ENCODE measurements around the gene IL4. TPM values are rescaled to one million over a fixed set of nuclear protein-coding genes. Genes with fewer than 3 reads are reported as not detected.

IL4 gene
- total RNA-seq, 1 donor from 2014 or later: not detected

GRCh38 chr5:132673488-132673887 lies 301 bp upstream of the IL4 start:
- TF ChIP-seq, protein P1, sequence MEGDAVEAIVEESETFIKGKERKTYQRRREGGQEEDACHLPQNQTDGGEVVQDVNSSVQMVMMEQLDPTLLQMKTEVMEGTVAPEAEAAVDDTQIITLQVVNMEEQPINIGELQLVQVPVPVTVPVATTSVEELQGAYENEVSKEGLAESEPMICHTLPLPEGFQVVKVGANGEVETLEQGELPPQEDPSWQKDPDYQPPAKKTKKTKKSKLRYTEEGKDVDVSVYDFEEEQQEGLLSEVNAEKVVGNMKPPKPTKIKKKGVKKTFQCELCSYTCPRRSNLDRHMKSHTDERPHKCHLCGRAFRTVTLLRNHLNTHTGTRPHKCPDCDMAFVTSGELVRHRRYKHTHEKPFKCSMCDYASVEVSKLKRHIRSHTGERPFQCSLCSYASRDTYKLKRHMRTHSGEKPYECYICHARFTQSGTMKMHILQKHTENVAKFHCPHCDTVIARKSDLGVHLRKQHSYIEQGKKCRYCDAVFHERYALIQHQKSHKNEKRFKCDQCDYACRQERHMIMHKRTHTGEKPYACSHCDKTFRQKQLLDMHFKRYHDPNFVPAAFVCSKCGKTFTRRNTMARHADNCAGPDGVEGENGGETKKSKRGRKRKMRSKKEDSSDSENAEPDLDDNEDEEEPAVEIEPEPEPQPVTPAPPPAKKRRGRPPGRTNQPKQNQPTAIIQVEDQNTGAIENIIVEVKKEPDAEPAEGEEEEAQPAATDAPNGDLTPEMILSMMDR (conservative IDR thresholded peaks at IDR 0.05): no peak
- H3K4me1 Mint-ChIP-seq: peaks cover 5% of the 10 kb centered on the region
- no peaks in the 10 kb centered on the region for H3K27me3 Mint-ChIP-seq (ENCODE audit: low read depth)
- no peak overlapping the region for H3K4me3 Mint-ChIP-seq
- H3K9me3 Mint-ChIP-seq: peaks cover 3% of the 10 kb centered on the region
- H3K27ac Mint-ChIP-seq (ENCODE audit: unreplicated experiment): no peak overlapping the region
- no peak for DNase-seq (ENCODE audit: low read depth, low spot score)
- no peaks in the 10 kb centered on the region for H3K36me3 Mint-ChIP-seq (ENCODE audit: low read depth)

DNA sequence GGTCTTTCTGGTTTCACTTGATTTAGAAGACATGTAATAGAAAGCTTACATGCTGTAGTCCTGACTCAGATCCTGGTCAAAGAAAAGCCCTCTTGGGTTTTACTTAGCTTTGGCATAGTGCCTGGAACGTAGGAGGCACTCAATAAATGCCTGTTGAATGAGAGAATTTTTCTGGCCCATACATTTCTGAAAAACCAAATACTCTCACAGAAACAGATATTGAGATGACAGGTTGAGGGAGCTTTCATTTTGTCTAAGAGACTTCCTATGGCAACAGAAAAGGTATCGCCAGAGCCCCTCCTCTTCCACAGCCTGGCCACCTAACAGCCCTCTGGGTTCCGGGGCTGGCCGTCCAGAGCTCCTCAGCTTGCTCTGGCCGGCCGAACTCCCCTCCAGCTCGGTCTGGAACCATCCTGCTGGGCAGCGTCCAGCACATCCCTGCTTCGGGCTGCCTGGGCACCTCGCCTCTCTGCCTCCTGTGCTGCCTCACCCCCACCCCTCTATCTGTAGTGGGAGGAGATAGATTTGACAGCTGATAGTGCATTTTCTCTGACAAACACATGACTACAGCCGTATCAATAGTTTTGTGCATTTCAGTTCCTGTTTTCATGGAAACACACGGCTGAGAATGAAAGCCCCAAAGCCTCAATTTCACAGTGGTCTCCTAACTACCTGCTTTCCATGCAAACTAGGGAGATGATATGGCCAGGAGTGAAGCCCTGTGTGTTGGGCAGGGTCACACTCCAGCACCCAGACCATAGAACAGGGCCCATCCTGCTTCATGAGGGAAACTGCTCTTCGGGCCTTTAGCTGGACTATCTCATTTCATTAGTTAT lies 1.1 kb downstream of the IL4 start:
- peaks cover 5% of the 10 kb centered on the region for H3K4me1 Mint-ChIP-seq
- no peak for DNase-seq (ENCODE audit: low read depth, low spot score)

DNA sequence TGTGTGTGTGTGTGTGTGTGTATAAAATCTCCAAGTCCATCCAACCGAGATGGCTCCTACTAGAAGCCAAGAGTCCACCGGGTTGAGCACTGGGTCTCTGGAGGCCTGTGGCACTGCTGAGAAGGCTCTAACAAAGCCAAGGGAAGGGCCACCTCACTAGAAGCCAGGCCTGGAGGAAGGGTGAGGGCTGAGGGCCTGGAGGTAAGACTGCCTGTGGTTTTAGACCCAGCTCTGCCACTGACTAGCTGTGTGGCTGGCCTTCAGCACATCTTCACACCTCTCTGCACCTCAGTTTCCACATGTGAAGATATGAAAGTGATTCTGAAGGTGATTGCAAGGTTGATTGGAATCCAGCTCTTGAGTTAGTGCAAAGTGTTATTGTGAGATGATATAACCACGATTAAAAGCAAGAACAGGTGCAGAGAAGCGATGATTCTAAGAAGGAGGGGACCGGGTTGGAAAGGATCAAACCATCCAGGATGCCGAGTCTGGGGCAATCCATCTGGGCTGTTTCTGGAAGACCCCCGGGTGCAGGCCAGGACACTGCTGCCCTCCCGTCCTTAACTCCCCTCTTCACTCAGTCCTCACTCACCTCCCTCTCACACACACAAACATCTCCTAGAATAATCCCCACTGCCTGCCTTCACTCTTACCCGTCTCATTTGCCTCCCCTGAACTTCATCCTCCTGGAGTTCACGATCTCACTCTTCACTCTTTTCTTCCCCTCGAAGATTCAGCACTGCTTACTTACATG lies 2.3 kb downstream of the IL4 start:
- Mint-ChIP-seq H3K36me3 (ENCODE audit: low read depth) (no peaks in the 10 kb centered on the region), H3K4me3 (no peak overlapping the region), H3K9me3 (peaks cover 2% of the 10 kb centered on the region), H3K27me3 (ENCODE audit: low read depth) (no peaks in the 10 kb centered on the region), H3K27ac (ENCODE audit: unreplicated experiment) (no peak overlapping the region), H3K4me1 (no peaks in the 10 kb centered on the region)
- TF ChIP-seq, protein P1 (conservative IDR thresholded peaks at IDR 0.05): no peak
- DNase-seq (ENCODE audit: low read depth, low spot score): no peak

More for the DNA sequence above, 1.1 kb downstream of the IL4 start:
- Mint-ChIP-seq H3K27ac (ENCODE audit: unreplicated experiment) (no peak overlapping the region), H3K27me3 (ENCODE audit: low read depth) (no peaks in the 10 kb centered on the region), H3K9me3 (peaks cover 3% of the 10 kb centered on the region), H3K4me3 (no peak overlapping the region), H3K36me3 (ENCODE audit: low read depth) (no peaks in the 10 kb centered on the region)
- TF ChIP-seq, protein P1 (conservative IDR thresholded peaks at IDR 0.05): no peak

DNA sequence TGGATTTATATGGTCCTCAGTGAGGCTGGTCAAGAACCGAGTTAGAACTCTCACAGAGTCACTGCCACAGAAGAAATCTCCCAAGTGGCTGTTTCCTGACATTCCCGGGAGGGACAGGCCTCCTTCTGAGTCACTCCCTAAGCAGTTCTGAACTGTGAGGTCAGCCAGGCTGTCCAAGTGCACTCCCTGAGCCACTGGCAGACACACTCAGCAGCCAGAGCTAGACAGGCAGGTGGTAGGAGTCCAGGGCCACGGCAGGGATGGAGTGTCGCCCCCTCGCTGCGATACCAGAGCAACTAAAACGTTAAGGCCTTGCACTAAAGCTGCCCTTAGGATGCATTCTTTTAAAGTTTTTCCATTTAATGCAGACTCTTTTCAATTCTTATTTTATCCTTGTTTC lies 3.4 kb downstream of the IL4 start:
- no peak for DNase-seq (ENCODE audit: low read depth, low spot score)
- no peaks in the 10 kb centered on the region for H3K36me3 Mint-ChIP-seq (ENCODE audit: low read depth)
- H3K27me3 Mint-ChIP-seq (ENCODE audit: low read depth): no peaks in the 10 kb centered on the region
- no peak overlapping the region for H3K27ac Mint-ChIP-seq (ENCODE audit: unreplicated experiment)
- TF ChIP-seq, protein P1 (conservative IDR thresholded peaks at IDR 0.05): no peak
- no peaks in the 10 kb centered on the region for H3K9me3 Mint-ChIP-seq
- H3K4me3 Mint-ChIP-seq: no peak overlapping the region
- no peaks in the 10 kb centered on the region for H3K4me1 Mint-ChIP-seq

DNA sequence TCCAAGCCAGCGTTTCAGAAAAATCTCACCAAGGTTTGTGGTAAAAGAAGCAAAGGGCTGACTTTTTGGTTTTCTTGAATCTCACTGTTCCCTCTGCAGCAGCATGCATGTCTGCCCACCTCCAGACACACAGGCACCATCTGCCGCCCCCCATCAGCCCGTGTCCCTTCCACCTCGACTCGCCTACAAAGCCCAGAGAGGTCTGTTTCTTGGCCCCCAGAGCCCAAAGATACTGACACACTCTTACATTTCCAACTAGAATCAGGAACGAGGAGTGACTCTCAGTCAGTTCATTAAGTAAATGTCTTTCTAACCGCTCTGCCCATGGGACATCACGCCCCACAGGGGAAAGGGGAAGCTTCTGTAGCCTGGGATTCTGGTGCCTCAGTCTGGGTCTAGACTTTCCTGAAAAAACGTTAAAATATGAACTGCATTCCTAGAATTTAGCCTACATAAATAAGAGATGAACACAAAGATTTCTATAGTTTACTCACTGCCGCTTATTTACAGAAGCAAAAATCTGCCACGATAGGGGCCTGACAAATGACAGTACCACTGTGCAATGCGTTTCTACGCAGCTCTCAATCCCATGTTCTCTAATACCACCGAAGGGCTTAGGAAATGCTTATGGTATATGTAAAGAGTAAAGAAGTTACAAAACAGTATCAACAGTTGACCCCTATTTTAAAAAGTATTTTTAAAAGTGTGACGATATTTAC lies 4.1 kb downstream of the IL4 start:
- no peak overlapping the region for H3K4me3 Mint-ChIP-seq
- H3K4me1 Mint-ChIP-seq: no peaks in the 10 kb centered on the region
- no peak for DNase-seq (ENCODE audit: low read depth, low spot score)
- no peaks in the 10 kb centered on the region for H3K9me3 Mint-ChIP-seq
- no peaks in the 10 kb centered on the region for H3K27me3 Mint-ChIP-seq (ENCODE audit: low read depth)
- TF ChIP-seq, protein P1 (conservative IDR thresholded peaks at IDR 0.05): no peak
- no peaks in the 10 kb centered on the region for H3K36me3 Mint-ChIP-seq (ENCODE audit: low read depth)
- H3K27ac Mint-ChIP-seq (ENCODE audit: unreplicated experiment): no peak overlapping the region

Data from neural crest cell (in vitro differentiated cells).